Left colon (tissue), 2 donors: ENCODE measurements around the gene ICE1. TPM values are rescaled to one million over a fixed set of nuclear protein-coding genes. Genes with fewer than 3 reads are reported as not detected.
"Not testable (repeated sequence)": the region's sequence is repeated elsewhere in the genome, so short reads cannot be mapped to it uniquely, and the experiment has no call there.

ENCODE experiments used
- ATAC-seq: fragments of 200-7000 bp; cut with Tn5 transposase; one replicate; pipeline ENCODE4 v1.9.1; 2020; ENCODE audit warnings: mild to moderate bottlenecking, moderate library complexity
- DNase-seq, 2 donors: peaks; one replicate each; pipeline ENCODE4 v3.0.0-alpha.2; 2020
- intact Hi-C, 2 donors: fragments of 100-400 bp; cut with DNase I in 1 of 2; cut with micrococcal nuclease in 1 of 2; formaldehyde crosslinking; loops; one replicate each; pipeline versions ENCODE4 v1.11.2 to v1.14.0; 2022; cut with DNase I, micrococcal nuclease
- total RNA-seq, 2 donors: library from RNA; stranded (reverse); fragmentation: NEBNext Ultra II Directional; extraction: Animal tissue kit (Norgen Biotek cat#: 25700); gene quantifications; one replicate each; pipeline ENCODE4 v1.2.1, GENCODE V29; 2021
- donor health status: DM: no; HTN: no; CAD: no.
- donor health status: DM: yes; HTN: yes; CAD: no.

ICE1 gene
- total RNA-seq, 2 donors from 2014 or later, result 19.8 to 20.1 TPM

GRCh38 chr5:5430136-5430535 is 7.7 kb downstream of the ICE1 start:
- intact Hi-C loops, result no loop called here
- DNase-seq (no peak), ATAC-seq (peak; percentile 32)

- intact Hi-C loops, result no loop called here
- no peak for DNase-seq
- no peak for ATAC-seq
These were observed 9.7 kb downstream of the ICE1 start for GRCh38 chr5:5432020-5432707.

- DNase-seq (no peak), ATAC-seq (no peak)
- intact Hi-C loops, result no loop called here
These were observed 13.8 kb downstream of the ICE1 start for GRCh38 chr5:5436203-5436760.

- intact Hi-C loops, result no loop called here
- no peak for DNase-seq
- no peak for ATAC-seq
These were observed 15.0 kb downstream of the ICE1 start for GRCh38 chr5:5437227-5438172.

- ATAC-seq (no peak), DNase-seq (no peak)
- intact Hi-C loops, result no loop called here
These were observed 29.4 kb downstream of the ICE1 start for GRCh38 chr5:5451863-5452262.

GRCh38 chr5:5453131-5453530 is 30.7 kb downstream of the ICE1 start:
- intact Hi-C loops, result no loop called here
- ATAC-seq, result no peak

GRCh38 chr5:5454391-5454790 is 31.9 kb downstream of the ICE1 start:
- DNase-seq (no peak), ATAC-seq (peak; percentile 84)
- intact Hi-C loops, result no loop called here

More at GRCh38 chr5:5453131-5453530, 30.7 kb downstream of the ICE1 start:
- DNase-seq, result no peak

- intact Hi-C loops, result no loop called here
- DNase-seq (no peak), ATAC-seq (no peak)
These were observed 34.4 kb downstream of the ICE1 start for GRCh38 chr5:5456858-5457257.

- intact Hi-C loops, result no loop called here
- DNase-seq, result no peak
- no peak for ATAC-seq
These were observed 37.8 kb downstream of the ICE1 start for GRCh38 chr5:5460311-5460710.

- DNase-seq (no peak), ATAC-seq (no peak)
- intact Hi-C loops, result no loop called here
These were observed 38.5 kb downstream of the ICE1 start for GRCh38 chr5:5461012-5461411.

- intact Hi-C loops, result no loop called here
- ATAC-seq, result no peak
- no peak for DNase-seq
These were observed 41.7 kb downstream of the ICE1 start for GRCh38 chr5:5464036-5464715.

- DNase-seq (no peak), ATAC-seq (no peak)
- intact Hi-C loops, result no loop called here
These were observed 43.8 kb downstream of the ICE1 start for GRCh38 chr5:5466227-5466626.

- DNase-seq, result no peak
- no peak for ATAC-seq
- intact Hi-C loops, result no loop called here
These were observed 45.3 kb downstream of the ICE1 start for GRCh38 chr5:5467737-5468136.

- DNase-seq (no peak), ATAC-seq (no peak)
- intact Hi-C loops, result no loop called here
These were observed 48.5 kb downstream of the ICE1 start for GRCh38 chr5:5470933-5471332.

- intact Hi-C loops, result no loop called here
- ATAC-seq (no peak), DNase-seq (no peak)
These were observed 50.7 kb downstream of the ICE1 start for GRCh38 chr5:5473226-5473625.

- intact Hi-C loops, result no loop called here
- no peak for ATAC-seq
These were observed 52.5 kb downstream of the ICE1 start for GRCh38 chr5:5474961-5475360.

GRCh38 chr5:5475975-5476374 is 53.5 kb downstream of the ICE1 start:
- DNase-seq (no peak), ATAC-seq (no peak)
- intact Hi-C loops, result no loop called here

More at GRCh38 chr5:5474961-5475360, 52.5 kb downstream of the ICE1 start:
- no peak for DNase-seq

GRCh38 chr5:5479578-5479977 is 57.1 kb downstream of the ICE1 start:
- intact Hi-C loops, ATAC-seq, DNase-seq: not testable (repeated sequence)

GRCh38 chr5:5480481-5481111 is 58.1 kb downstream of the ICE1 start:
- DNase-seq (no peak), ATAC-seq (no peak)
- intact Hi-C loops, result no loop called here
